ENCODE data around the gene RYR2.
A peak's percentile ranks its signal among the peaks of the same experiment; 100 is the strongest.

The RYR2 gene

GRCh38 chr1:237492359-237492758 lies 450.4 kb downstream of the RYR2 start:
- Histone ChIP-seq H3K27me3 (no peaks in the 10 kb centered on the region), H3K36me3 (no peaks in the 10 kb centered on the region), H3K4me1 (no peaks in the 10 kb centered on the region), H3K9me3 (no peaks in the 10 kb centered on the region), H3K4me3 (ENCODE audit: low read depth, low read length) (no peak overlapping the region)
- no peak for DNase-seq
- TF ChIP-seq CTCF (IDR thresholded peaks at IDR 0.05; ENCODE audit: low read depth, low read length), result peak; percentile 34

GRCh38 chr1:237500566-237500965 lies 458.6 kb downstream of the RYR2 start:
- Histone ChIP-seq H3K27me3 (no peaks in the 10 kb centered on the region), H3K4me1 (no peaks in the 10 kb centered on the region; the same call in 1 of the 2 replicates), H3K36me3 (no peaks in the 10 kb centered on the region; the same call in 1 of the 2 replicates), H3K4me3 (ENCODE audit: low read depth, low read length) (no peak overlapping the region), H3K9me3 (no peaks in the 10 kb centered on the region)
- no peak for TF ChIP-seq CTCF (IDR thresholded peaks at IDR 0.05; ENCODE audit: low read depth, low read length)
- no peak for DNase-seq

GRCh38 chr1:237503292-237503691 lies 461.3 kb downstream of the RYR2 start:
- no peak for DNase-seq
- no peaks in the 10 kb centered on the region for H3K27me3 ChIP-seq
- no peak overlapping the region for H3K4me3 ChIP-seq (ENCODE audit: low read depth, low read length)
- TF ChIP-seq CTCF (IDR thresholded peaks at IDR 0.05; ENCODE audit: low read depth, low read length), result no peak
- no peaks in the 10 kb centered on the region; the same call in 1 of the 2 replicates for H3K4me1 ChIP-seq
- H3K9me3 ChIP-seq, result no peaks in the 10 kb centered on the region
- no peaks in the 10 kb centered on the region; the same call in 1 of the 2 replicates for H3K36me3 ChIP-seq

GRCh38 chr1:237507005-237507404 lies 465.0 kb downstream of the RYR2 start:
- Histone ChIP-seq H3K4me3 (ENCODE audit: low read depth, low read length) (no peak overlapping the region), H3K9me3 (no peaks in the 10 kb centered on the region), H3K27me3 (no peaks in the 10 kb centered on the region), H3K36me3 (no peaks in the 10 kb centered on the region; the same call in 1 of the 2 replicates), H3K4me1 (no peaks in the 10 kb centered on the region)
- DNase-seq, result no peak
- no peak for TF ChIP-seq CTCF (IDR thresholded peaks at IDR 0.05; ENCODE audit: low read depth, low read length)

- Histone ChIP-seq H3K27me3 (no peaks in the 10 kb centered on the region), H3K36me3 (no peaks in the 10 kb centered on the region), H3K4me1 (no peaks in the 10 kb centered on the region), H3K4me3 (ENCODE audit: low read depth, low read length) (no peak overlapping the region), H3K9me3 (no peaks in the 10 kb centered on the region)
- no peak for DNase-seq
- TF ChIP-seq CTCF (IDR thresholded peaks at IDR 0.05; ENCODE audit: low read depth, low read length), result no peak
Observed at GRCh38 chr1:237509748-237510147, 467.8 kb downstream of the RYR2 start.

GRCh38 chr1:237525102-237525501 lies 483.1 kb downstream of the RYR2 start:
- no peak for DNase-seq
- Histone ChIP-seq H3K27me3 (no peaks in the 10 kb centered on the region), H3K4me3 (ENCODE audit: low read depth, low read length) (no peak overlapping the region), H3K36me3 (no peaks in the 10 kb centered on the region), H3K9me3 (no peaks in the 10 kb centered on the region), H3K4me1 (peaks cover 7% of the 10 kb centered on the region)
- TF ChIP-seq CTCF (IDR thresholded peaks at IDR 0.05; ENCODE audit: low read depth, low read length), result no peak

All from BE2C (cell line).